Ovary (tissue), 3 donors: ENCODE data around the gene TBC1D1.

Experiments
- POLR2A ChIP-seq: fragments of 450-650 bp; IDR thresholded peaks from one replicate; pipeline ENCODE4 v1.6.1; 2017; ENCODE audit warnings: antibody characterized with exemption, mild to moderate bottlenecking, moderate library complexity
- TF ChIP-seq, protein P1 (sequence below), 3 donors: fragments of 450-650 bp in 2 of 3; fragments of 200-600 bp in 1 of 3; IDR thresholded peaks; one replicate each; pipeline versions ENCODE4 v1.5.1 to v1.8.0; 2016 to 2022; ENCODE audit warnings: antibody characterized with exemption in 3 of 3, mild to moderate bottlenecking in 1 of 3
- donor health status: DM: no; HTN: no; CAD: no.

DNA sequence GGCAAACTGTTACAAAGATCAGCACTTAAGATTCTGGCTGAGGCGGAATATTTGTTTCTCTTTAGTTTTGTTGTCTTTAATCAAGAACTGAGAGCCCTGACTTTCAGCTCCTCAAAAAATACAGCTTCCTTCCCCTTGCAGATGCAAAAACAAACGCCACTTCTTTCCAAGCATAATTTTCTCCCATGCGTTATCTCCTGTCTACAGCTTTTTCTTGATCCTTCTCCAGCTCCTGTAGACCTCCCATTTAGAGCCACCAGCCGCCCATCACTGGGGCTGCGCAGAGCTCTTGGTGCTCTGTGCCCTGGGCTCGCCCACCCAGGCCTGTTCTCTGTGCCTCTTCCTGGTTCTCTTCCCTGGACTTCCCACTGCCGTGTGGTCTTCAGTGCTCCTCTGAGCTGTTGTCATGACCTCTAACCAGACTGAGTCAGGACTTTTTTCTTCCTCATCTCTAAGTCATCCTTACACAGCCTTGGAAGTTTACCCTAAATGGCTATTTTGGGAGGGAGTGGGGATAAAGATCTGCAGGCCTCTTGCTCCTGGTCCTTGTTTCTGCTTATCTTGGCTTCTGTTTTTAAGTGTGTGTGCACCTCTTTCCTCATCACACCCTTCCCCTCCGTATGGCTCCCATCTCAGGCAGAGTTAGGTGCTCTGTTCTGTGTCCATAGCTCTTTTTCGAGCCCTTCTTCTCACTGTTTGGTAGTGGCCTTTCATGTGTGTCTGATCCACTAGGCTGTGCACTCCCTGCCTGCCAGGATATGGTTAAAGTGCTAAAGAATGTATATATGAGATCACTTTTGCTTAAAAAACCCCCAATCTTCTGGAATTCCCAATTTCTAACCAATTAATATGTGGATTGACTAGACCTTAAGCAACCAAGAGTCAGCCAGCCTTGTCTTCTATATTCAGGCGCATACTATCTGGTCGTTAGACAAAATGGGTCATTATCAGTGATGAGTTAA, 191.8 kb downstream of the TBC1D1 start:
- no peak for TF ChIP-seq POLR2A
- TF ChIP-seq, protein P1, sequence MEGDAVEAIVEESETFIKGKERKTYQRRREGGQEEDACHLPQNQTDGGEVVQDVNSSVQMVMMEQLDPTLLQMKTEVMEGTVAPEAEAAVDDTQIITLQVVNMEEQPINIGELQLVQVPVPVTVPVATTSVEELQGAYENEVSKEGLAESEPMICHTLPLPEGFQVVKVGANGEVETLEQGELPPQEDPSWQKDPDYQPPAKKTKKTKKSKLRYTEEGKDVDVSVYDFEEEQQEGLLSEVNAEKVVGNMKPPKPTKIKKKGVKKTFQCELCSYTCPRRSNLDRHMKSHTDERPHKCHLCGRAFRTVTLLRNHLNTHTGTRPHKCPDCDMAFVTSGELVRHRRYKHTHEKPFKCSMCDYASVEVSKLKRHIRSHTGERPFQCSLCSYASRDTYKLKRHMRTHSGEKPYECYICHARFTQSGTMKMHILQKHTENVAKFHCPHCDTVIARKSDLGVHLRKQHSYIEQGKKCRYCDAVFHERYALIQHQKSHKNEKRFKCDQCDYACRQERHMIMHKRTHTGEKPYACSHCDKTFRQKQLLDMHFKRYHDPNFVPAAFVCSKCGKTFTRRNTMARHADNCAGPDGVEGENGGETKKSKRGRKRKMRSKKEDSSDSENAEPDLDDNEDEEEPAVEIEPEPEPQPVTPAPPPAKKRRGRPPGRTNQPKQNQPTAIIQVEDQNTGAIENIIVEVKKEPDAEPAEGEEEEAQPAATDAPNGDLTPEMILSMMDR (IDR thresholded peaks at IDR 0.05), result no peak
